Mesenchymal stem cell (in vitro differentiated cells and primary cell): ENCODE measurements around the gene AP4E1.

Experiments used
- DNase-seq: peaks from one replicate; pipeline ENCODE4 v3.0.0-alpha.2; 2013
- H2AFZ ChIP-seq: one replicate; pipeline ENCODE4 v1.6.1; 2013; ENCODE audit warnings: low read depth, mild to moderate bottlenecking, control low read depth, inconsistent platforms, low read length, moderate library complexity
- H2AK5ac ChIP-seq: 2 replicates; pipeline ENCODE4 v1.6.1; 2013; ENCODE audit warnings: low read length, moderate library complexity, mild to moderate bottlenecking, inconsistent platforms; ENCODE audit not compliant: severe bottlenecking
- H2BK120ac ChIP-seq: one replicate; pipeline ENCODE4 v1.6.1; 2013; ENCODE audit warnings: low read depth, mild to moderate bottlenecking, inconsistent platforms, low read length, moderate library complexity
- H2BK12ac ChIP-seq, 2 experiments: one replicate each; pipeline ENCODE4 v1.6.1; 2013; ENCODE audit warnings: inconsistent platforms in 2 of 2, low read length in 2 of 2, mild to moderate bottlenecking in 2 of 2, moderate library complexity in 2 of 2, control low read depth in 1 of 2
- H2BK15ac ChIP-seq: one replicate; pipeline ENCODE4 v1.6.1; 2013; ENCODE audit warnings: mild to moderate bottlenecking, low read depth, inconsistent platforms; ENCODE audit not compliant: poor library complexity, severe bottlenecking
- H2BK5ac ChIP-seq: 2 replicates; pipeline ENCODE4 v1.6.1; 2013; ENCODE audit warnings: low read depth, mild to moderate bottlenecking, low read length, control low read depth, inconsistent platforms; ENCODE audit not compliant: poor library complexity, severe bottlenecking
- H3K14ac ChIP-seq, 2 experiments: one replicate each; pipeline ENCODE4 v1.6.1; 2013; ENCODE audit warnings: inconsistent platforms in 2 of 2, low read length in 2 of 2, control low read depth in 1 of 2, mild to moderate bottlenecking in 1 of 2, moderate library complexity in 1 of 2
- H3K18ac ChIP-seq, 2 experiments: one replicate each; pipeline ENCODE4 v1.6.1; 2013; ENCODE audit warnings: inconsistent platforms in 2 of 2, low read length in 2 of 2, control low read depth in 1 of 2, low read depth in 1 of 2, mild to moderate bottlenecking in 1 of 2
- H3K23ac ChIP-seq, 2 experiments: one replicate each; pipeline ENCODE4 v1.6.1; 2013; ENCODE audit warnings: inconsistent platforms in 2 of 2, low read length in 2 of 2, mild to moderate bottlenecking in 2 of 2, moderate library complexity in 2 of 2, control low read depth in 1 of 2
- H3K27ac ChIP-seq: 2 replicates; pipeline ENCODE4 v1.5.1; 2013; ENCODE audit warnings: mild to moderate bottlenecking, moderate library complexity, low read length, control low read depth, inconsistent platforms; ENCODE audit not compliant: poor library complexity, severe bottlenecking
- H3K27me3 ChIP-seq, 2 experiments: 2 replicates each; pipeline versions ENCODE4 v1.6.1 to v1.7.0; 2013; ENCODE audit warnings: low read length in 2 of 2, mild to moderate bottlenecking in 2 of 2, moderate library complexity in 2 of 2, control low read depth in 1 of 2, inconsistent platforms in 1 of 2; ENCODE audit not compliant: control insufficient read depth in 1 of 2, insufficient read depth in 1 of 2
- H3K36me3 ChIP-seq, 2 experiments: 2 replicates each; pipeline versions ENCODE4 v1.6.1 to v1.7.0; 2013; ENCODE audit warnings: low read length in 2 of 2, control low read depth in 1 of 2, inconsistent platforms in 1 of 2, low read depth in 1 of 2, mild to moderate bottlenecking in 1 of 2; ENCODE audit not compliant: insufficient read depth in 2 of 2, control insufficient read depth in 1 of 2
- H3K4ac ChIP-seq, 2 experiments: one replicate each; pipeline ENCODE4 v1.6.1; 2013; ENCODE audit warnings: inconsistent platforms in 2 of 2, low read length in 2 of 2, mild to moderate bottlenecking in 2 of 2, moderate library complexity in 2 of 2, control low read depth in 1 of 2, low read depth in 1 of 2
- H3K4me1 ChIP-seq: 2 replicates; pipeline ENCODE4 v1.6.1; 2013; ENCODE audit warnings: low read depth, low read length, control low read depth; ENCODE audit not compliant: control insufficient read depth, insufficient read depth
- H3K4me2 ChIP-seq: 2 replicates; pipeline ENCODE4 v1.6.1; 2013; ENCODE audit warnings: low read length, mild to moderate bottlenecking, inconsistent platforms; ENCODE audit not compliant: poor library complexity, severe bottlenecking
- H3K4me3 ChIP-seq, 2 experiments: 2 replicates each; pipeline versions ENCODE4 v1.5.1 to v1.7.0; 2013; ENCODE audit warnings: low read length in 2 of 2, mild to moderate bottlenecking in 2 of 2, control low read depth in 1 of 2, low read depth in 1 of 2; ENCODE audit not compliant: insufficient read depth in 1 of 2
- H3K79me1 ChIP-seq: replicated peaks from 2 replicates; pipeline ENCODE4 v1.6.1; 2013; ENCODE audit warnings: mild to moderate bottlenecking, control low read depth, low read length, inconsistent platforms; ENCODE audit not compliant: poor library complexity, severe bottlenecking
- H3K9ac ChIP-seq: 2 replicates; pipeline ENCODE4 v1.7.0; 2013; ENCODE audit warnings: mild to moderate bottlenecking, low read length, moderate library complexity
- H3K9me3 ChIP-seq: 2 replicates; pipeline ENCODE4 v1.7.0; 2013; ENCODE audit warnings: mild to moderate bottlenecking, low read length; ENCODE audit not compliant: control insufficient read depth
- H4K8ac ChIP-seq: one replicate; pipeline ENCODE4 v1.6.1; 2013; ENCODE audit warnings: inconsistent platforms, mild to moderate bottlenecking, low read length, moderate library complexity
- H4K91ac ChIP-seq: one replicate; pipeline ENCODE4 v1.6.1; 2013; ENCODE audit warnings: mild to moderate bottlenecking, low read length, inconsistent platforms
- WGBS: methylation state at CpG from one replicate; pipeline ENCODE4 v1.1.7; 2013; ENCODE audit warnings: mixed read lengths; 5-methylcytosine and 5-hydroxymethylcytosine counted together

AP4E1 gene

DNA sequence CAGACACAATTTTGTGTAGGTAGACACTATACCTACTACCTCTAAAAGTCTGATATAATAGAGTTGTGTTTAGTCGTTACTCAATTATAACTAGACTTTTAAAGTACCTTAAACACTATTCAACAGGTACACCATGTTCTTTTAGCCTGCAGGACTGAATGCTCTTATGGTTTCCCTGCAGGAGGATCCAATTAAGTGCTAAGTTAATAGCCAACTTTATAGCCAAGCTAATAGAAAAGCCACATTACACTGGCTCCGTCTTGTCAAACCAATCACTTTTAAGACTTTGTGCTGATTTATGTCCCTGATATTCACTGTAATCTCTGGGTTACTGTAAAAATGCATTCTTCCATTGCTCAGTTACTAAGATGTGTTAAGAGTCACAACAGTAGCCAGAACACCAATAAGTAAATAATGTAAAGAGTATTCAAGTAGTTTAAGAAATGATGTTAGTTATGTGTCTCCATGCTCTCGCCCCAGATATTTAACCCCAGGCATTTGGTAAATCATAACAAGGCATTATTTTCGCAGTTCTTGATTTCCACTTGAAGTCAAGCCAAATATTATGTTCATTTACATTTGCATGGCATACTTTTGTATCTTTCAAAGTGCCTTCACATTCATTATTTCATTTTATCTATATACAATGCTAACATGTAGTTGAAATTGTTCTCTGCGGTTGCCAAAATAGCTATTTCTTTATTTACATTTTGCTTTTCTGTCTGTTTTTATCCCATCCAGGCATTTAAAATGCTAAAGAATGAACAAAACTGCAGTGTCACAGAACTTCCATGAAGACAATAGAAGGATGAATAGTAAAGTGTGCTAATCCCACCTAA lies 42.7 kb upstream of the AP4E1 start:
- Histone ChIP-seq H3K18ac (no peak overlapping the region), H4K8ac (no peak overlapping the region), H3K27ac (no peak overlapping the region), H3K27me3 (peaks cover 0 to 3% of the 10 kb centered on the region in 2 experiments), H3K9ac (no peak overlapping the region), H3K79me1 (no peaks in the 10 kb centered on the region), H2AK5ac (no peak overlapping the region), H3K4ac (no peak overlapping the region), H3K36me3 (no peaks in the 10 kb centered on the region), H2BK15ac (no peak overlapping the region), H2AFZ (no peak overlapping the region), H3K14ac (no peak overlapping the region), H2BK120ac (no peak overlapping the region), H3K4me3 (no peak overlapping the region), H2BK12ac (no peak overlapping the region), H3K9me3 (no peaks in the 10 kb centered on the region), H4K91ac (no peak overlapping the region), H2BK5ac (no peak overlapping the region), H3K4me1 (no peaks in the 10 kb centered on the region), H3K4me2 (no peak overlapping the region), H3K23ac (no peak overlapping the region)
- 100% methylated on average over 2 of the region's 5 CpGs for WGBS
- no peak for DNase-seq

GRCh38 chr15:50871832-50872231 lies 36.7 kb upstream of the AP4E1 start:
- H2BK12ac ChIP-seq, result no peak overlapping the region
- no peak overlapping the region for H3K23ac ChIP-seq
- no peak overlapping the region for H3K18ac ChIP-seq
- H3K4me1 ChIP-seq, result peaks cover 3% of the 10 kb centered on the region
- no peak overlapping the region for H3K27ac ChIP-seq
- H3K36me3 ChIP-seq, result no peaks in the 10 kb centered on the region
- no peak overlapping the region for H4K8ac ChIP-seq
- H2BK5ac ChIP-seq, result no peak overlapping the region
- H2BK120ac ChIP-seq, result no peak overlapping the region
- H3K14ac ChIP-seq, result no peak overlapping the region
- H2AK5ac ChIP-seq, result no peak overlapping the region
- peaks cover 4 to 8% of the 10 kb centered on the region in 2 experiments for H3K27me3 ChIP-seq
- H3K9me3 ChIP-seq, result no peaks in the 10 kb centered on the region
- H2AFZ ChIP-seq, result no peak overlapping the region
- H4K91ac ChIP-seq, result no peak overlapping the region
- H3K79me1 ChIP-seq, result no peaks in the 10 kb centered on the region
- H3K9ac ChIP-seq, result no peak overlapping the region
- H2BK15ac ChIP-seq, result no peak overlapping the region
- DNase-seq, result no peak
- no CpG with 5 or more reads among the region's 1 CpG for WGBS
- no peak overlapping the region for H3K4me3 ChIP-seq
- H3K4me2 ChIP-seq, result no peak overlapping the region
- H3K4ac ChIP-seq, result no peak overlapping the region

- no peak overlapping the region for H4K91ac ChIP-seq
- H2BK12ac ChIP-seq, result no peak overlapping the region
- no peaks in the 10 kb centered on the region for H3K36me3 ChIP-seq
- no peak overlapping the region for H3K9ac ChIP-seq
- no peak overlapping the region for H3K23ac ChIP-seq
- H2AFZ ChIP-seq, result no peak overlapping the region
- no peak overlapping the region for H3K14ac ChIP-seq
- peaks cover 4% of the 10 kb centered on the region for H3K4me1 ChIP-seq
- H2AK5ac ChIP-seq, result no peak overlapping the region
- no peaks in the 10 kb centered on the region for H3K79me1 ChIP-seq
- 51% methylated on average over 2 of the region's 3 CpGs for WGBS
- H3K27me3 ChIP-seq, result peaks cover 4 to 8% of the 10 kb centered on the region in 2 experiments
- H3K27ac ChIP-seq, result no peak overlapping the region
- H4K8ac ChIP-seq, result no peak overlapping the region
- H2BK15ac ChIP-seq, result no peak overlapping the region
- no peak overlapping the region for H2BK5ac ChIP-seq
- no peaks in the 10 kb centered on the region for H3K9me3 ChIP-seq
- H3K4me3 ChIP-seq, result no peak overlapping the region
- no peak overlapping the region for H3K18ac ChIP-seq
- no peak for DNase-seq
- H2BK120ac ChIP-seq, result no peak overlapping the region
- H3K4me2 ChIP-seq, result no peak overlapping the region
- H3K4ac ChIP-seq, result no peak overlapping the region
Measured at GRCh38 chr15:50872832-50873426, 35.6 kb upstream of the AP4E1 start.

DNA sequence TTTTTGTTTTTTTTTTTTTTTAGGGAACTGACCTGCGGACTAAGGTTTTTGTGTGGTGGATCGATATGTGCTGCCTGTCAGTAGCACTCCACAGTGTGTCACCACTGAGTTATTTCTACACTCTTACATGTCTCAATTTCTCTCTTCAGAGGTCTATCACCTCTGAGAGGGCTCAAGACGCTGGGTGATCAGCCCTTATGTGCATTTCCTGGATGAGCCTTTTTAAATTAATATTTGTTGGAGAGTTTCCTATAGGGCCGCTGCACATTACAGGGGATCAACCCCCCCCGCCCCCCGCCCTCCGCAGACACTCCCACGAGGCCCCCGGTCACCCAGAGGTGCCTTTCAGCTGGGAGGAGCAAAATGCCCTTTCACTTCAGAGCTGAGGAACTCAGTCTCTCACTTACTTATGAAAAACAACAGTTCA lies 34.5 kb upstream of the AP4E1 start:
- Histone ChIP-seq H3K79me1 (no peaks in the 10 kb centered on the region), H2AFZ (no peak overlapping the region), H3K27ac (no peak overlapping the region)

More for the DNA sequence above, 34.5 kb upstream of the AP4E1 start:
- H3K4ac ChIP-seq, result no peak overlapping the region
- H3K27me3 ChIP-seq, result peaks cover 4 to 8% of the 10 kb centered on the region in 2 experiments
- H3K36me3 ChIP-seq, result no peaks in the 10 kb centered on the region
- H3K9me3 ChIP-seq, result no peaks in the 10 kb centered on the region
- H4K91ac ChIP-seq, result no peak overlapping the region
- H2AK5ac ChIP-seq, result no peak overlapping the region
- no peak overlapping the region for H2BK12ac ChIP-seq
- H2BK5ac ChIP-seq, result no peak overlapping the region
- no peak overlapping the region for H3K14ac ChIP-seq
- DNase-seq, result no peak
- H2BK15ac ChIP-seq, result no peak overlapping the region
- no peak overlapping the region for H3K18ac ChIP-seq
- no peak overlapping the region for H4K8ac ChIP-seq
- 100% methylated on average over 1 of the region's 9 CpGs for WGBS
- H3K9ac ChIP-seq, result no peak overlapping the region
- no peak overlapping the region for H3K4me2 ChIP-seq
- H3K4me1 ChIP-seq, result peaks cover 4% of the 10 kb centered on the region
- no peak overlapping the region for H3K23ac ChIP-seq
- no peak overlapping the region for H2BK120ac ChIP-seq
- no peak overlapping the region for H3K4me3 ChIP-seq
